Thyroid gland (tissue), 4 donors: Measurements from ENCODE around the gene DNAH10. TPM values are rescaled to one million over a fixed set of nuclear protein-coding genes. Genes with fewer than 3 reads are reported as not detected.

ENCODE experiments used
- DNase-seq, 2 donors: peaks; one replicate each; pipeline ENCODE4 v3.0.0-alpha.2; 2019
- H3K27ac ChIP-seq, 3 donors: fragments of 200-600 bp; sonication (generic); 1 replicate in 2 of 3; 2 replicates in 1 of 3; pipeline ENCODE4 v1.5.1; 2016 to 2019; ENCODE audit warnings: mild to moderate bottlenecking in 1 of 3, moderate library complexity in 1 of 3
- H3K27me3 ChIP-seq: fragments of 200-600 bp; sonication (generic); one replicate; pipeline ENCODE4 v1.5.1; 2019
- H3K36me3 ChIP-seq, 2 donors: fragments of 200-600 bp; sonication (generic); one replicate each; pipeline ENCODE4 v1.5.1; 2016 to 2019
- H3K4me1 ChIP-seq, 2 donors: fragments of 200-600 bp; sonication (generic); one replicate each; pipeline ENCODE4 v1.5.1; 2017 to 2019
- H3K4me3 ChIP-seq, 3 donors: fragments of 200-600 bp; sonication (generic); replicated peaks in 1 of 3; 1 replicate in 2 of 3; 2 replicates in 1 of 3; pipeline ENCODE4 v1.5.1; 2016; ENCODE audit warnings: mild to moderate bottlenecking in 1 of 3
- H3K9me3 ChIP-seq: fragments of 200-600 bp; sonication (generic); one replicate; pipeline ENCODE4 v1.5.1; 2017
- POLR2A ChIP-seq, 2 donors: fragments of 450-650 bp; IDR thresholded peaks; one replicate each; pipeline ENCODE4 v1.6.1; 2017; ENCODE audit warnings: antibody characterized with exemption in 2 of 2, mild to moderate bottlenecking in 2 of 2, moderate library complexity in 1 of 2
- WGBS, 2 donors: methylation state at CpG; one replicate each; pipeline ENCODE4 v1.1.5; 2017; 5-methylcytosine and 5-hydroxymethylcytosine counted together
- intact Hi-C: fragments of 100-400 bp; cut with DNase I; formaldehyde crosslinking; loops from one replicate; pipeline ENCODE4 v1.15.1; 2023
- total RNA-seq, 4 donors: library from RNA; depleted of rRNA; stranded (reverse); fragments of >200 nt; gene quantifications; one replicate each; pipeline ENCODE4 v1.2.3, GENCODE V29; 2016
- TF ChIP-seq, protein P1 (sequence below), 6 experiments: fragments of 200-600 bp in 3 of 6; fragments of 450-650 bp in 3 of 6; sonication (generic) in 3 of 6; IDR thresholded peaks; one replicate each; pipeline ENCODE4 v1.5.1; 2016 to 2019; ENCODE audit warnings: antibody characterized with exemption in 6 of 6, mild to moderate bottlenecking in 2 of 6, inconsistent platforms in 1 of 6, moderate library complexity in 1 of 6

The DNAH10 gene
- total RNA-seq, 4 donors from 2014 or later, result 0.10 to 0.33 (median 0.27) TPM; not detected in 1

DNA sequence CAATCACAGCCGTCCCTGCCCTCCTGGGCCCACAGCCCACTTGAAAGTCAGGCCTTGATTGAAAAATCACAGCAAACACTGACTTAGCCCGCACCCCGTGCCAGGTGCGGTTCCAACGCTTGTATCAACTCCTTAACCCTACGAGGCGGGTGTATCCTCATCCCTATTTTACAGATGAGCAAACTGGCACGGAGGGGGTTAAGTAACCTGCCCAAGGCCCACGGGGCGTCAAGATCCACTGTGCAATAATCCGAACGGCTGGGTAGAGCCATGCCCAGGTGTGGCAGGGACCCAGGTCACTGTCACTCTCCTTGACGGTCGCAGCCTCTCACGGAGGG is 583 bp downstream of the DNAH10 start:
- intact Hi-C loops, result no loop called here
- peak overlapping the region in 1 of 3 donors; percentile 23 for H3K4me3 ChIP-seq
- no peak overlapping the region for H3K27ac ChIP-seq
- H3K36me3 ChIP-seq, result no peaks in the 10 kb centered on the region
- DNase-seq, result no peak
- no peaks in the 10 kb centered on the region for H3K9me3 ChIP-seq
- H3K27me3 ChIP-seq, result no peaks in the 10 kb centered on the region
- peaks cover 8 to 18% of the 10 kb centered on the region in 2 donors for H3K4me1 ChIP-seq
- TF ChIP-seq, protein P1, sequence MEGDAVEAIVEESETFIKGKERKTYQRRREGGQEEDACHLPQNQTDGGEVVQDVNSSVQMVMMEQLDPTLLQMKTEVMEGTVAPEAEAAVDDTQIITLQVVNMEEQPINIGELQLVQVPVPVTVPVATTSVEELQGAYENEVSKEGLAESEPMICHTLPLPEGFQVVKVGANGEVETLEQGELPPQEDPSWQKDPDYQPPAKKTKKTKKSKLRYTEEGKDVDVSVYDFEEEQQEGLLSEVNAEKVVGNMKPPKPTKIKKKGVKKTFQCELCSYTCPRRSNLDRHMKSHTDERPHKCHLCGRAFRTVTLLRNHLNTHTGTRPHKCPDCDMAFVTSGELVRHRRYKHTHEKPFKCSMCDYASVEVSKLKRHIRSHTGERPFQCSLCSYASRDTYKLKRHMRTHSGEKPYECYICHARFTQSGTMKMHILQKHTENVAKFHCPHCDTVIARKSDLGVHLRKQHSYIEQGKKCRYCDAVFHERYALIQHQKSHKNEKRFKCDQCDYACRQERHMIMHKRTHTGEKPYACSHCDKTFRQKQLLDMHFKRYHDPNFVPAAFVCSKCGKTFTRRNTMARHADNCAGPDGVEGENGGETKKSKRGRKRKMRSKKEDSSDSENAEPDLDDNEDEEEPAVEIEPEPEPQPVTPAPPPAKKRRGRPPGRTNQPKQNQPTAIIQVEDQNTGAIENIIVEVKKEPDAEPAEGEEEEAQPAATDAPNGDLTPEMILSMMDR (IDR thresholded peaks at IDR 0.05), result no peak
- no peak for TF ChIP-seq POLR2A (IDR thresholded peaks at IDR 0.05)
- 16 to 22% methylated on average over 11 to 14 of the region's 15 CpGs for WGBS, 2 donors

DNA sequence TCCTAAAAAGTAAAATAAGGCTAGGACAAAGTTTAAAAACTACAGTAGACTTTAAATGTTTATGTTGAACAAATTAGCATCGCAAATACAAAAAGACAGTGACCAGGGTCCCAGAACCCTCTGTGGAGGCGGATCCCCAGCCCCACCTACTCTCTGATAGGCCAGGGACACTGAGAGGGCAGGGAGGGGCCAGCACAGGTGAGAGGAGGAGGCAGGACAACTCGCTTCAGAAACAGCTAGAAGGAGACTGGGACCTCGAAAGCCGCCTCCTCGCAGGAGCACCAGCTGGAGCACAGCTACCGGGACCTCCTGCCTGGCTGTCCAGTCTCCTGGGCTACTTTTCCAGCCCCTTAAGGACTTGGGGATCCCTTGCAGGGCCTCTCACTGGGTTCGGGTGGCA is 992 bp downstream of the DNAH10 start:
- peak; percentile 21 to 35 for DNase-seq
- intact Hi-C loops, result no loop called here
- TF ChIP-seq, protein P1 (IDR thresholded peaks at IDR 0.05), result no peak
- no peak for TF ChIP-seq POLR2A (IDR thresholded peaks at IDR 0.05)
- Histone ChIP-seq H3K4me3 (no peak overlapping the region), H3K9me3 (no peaks in the 10 kb centered on the region), H3K36me3 (no peaks in the 10 kb centered on the region), H3K4me1 (peaks cover 8 to 18% of the 10 kb centered on the region in 2 donors), H3K27ac (no peak overlapping the region), H3K27me3 (no peaks in the 10 kb centered on the region)
- WGBS, 2 donors, result 40 to 50% methylated on average over 8 of the region's 8 CpGs

DNA sequence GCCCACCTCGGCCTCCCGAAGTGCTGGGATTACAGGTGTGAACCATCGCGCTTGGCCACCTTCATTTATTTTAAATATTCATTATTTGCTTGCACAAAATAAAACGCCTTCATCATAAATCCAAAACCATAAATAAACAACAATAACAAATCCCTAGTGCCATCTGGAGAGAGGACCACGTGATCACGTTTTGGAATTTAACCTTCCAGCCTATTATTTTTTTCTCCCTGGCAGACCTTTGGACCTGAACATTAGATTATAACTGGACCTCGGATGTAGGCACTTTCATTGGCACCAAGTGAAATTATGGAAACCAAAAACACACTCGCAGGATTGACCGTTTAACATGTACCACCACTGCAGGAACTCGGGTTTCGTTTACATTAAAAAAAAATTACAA is 2.0 kb downstream of the DNAH10 start:
- TF ChIP-seq, protein P1 (IDR thresholded peaks at IDR 0.05), result no peak
- no peak for TF ChIP-seq POLR2A (IDR thresholded peaks at IDR 0.05)
- WGBS, 2 donors, result 86 to 90% methylated on average over 12 of the region's 12 CpGs
- Histone ChIP-seq H3K36me3 (no peaks in the 10 kb centered on the region), H3K27me3 (no peaks in the 10 kb centered on the region), H3K27ac (no peak overlapping the region), H3K4me3 (no peak overlapping the region), H3K9me3 (no peaks in the 10 kb centered on the region), H3K4me1 (peaks cover 8 to 18% of the 10 kb centered on the region in 2 donors)
- intact Hi-C loops, result no loop called here
- DNase-seq, result no peak

DNA sequence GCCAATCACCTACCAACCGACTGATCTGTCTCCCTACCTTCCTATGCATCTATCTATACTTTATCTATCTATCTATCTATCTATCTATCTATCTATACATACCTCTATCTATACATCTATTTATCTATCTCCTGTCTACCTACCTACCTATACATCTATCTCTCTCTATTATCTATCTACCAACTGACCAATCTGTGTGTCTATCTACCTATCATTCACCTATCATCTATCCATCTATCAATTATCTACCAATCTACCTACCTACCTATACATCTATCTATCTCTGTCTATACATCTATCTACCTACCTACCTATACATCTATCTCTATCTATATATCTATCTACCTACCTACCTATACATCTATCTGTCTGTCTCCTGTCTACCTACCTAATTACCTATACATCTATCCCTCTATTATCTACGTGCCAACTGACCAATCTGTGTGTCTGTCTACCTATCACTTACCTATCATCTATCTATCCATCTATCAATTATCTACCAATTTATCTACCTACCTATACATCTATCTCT is 3.5 kb downstream of the DNAH10 start:
- no peak overlapping the region for H3K4me3 ChIP-seq
- no peak overlapping the region for H3K27ac ChIP-seq
- no peaks in the 10 kb centered on the region for H3K27me3 ChIP-seq
- no peaks in the 10 kb centered on the region for H3K9me3 ChIP-seq
- 62 to 85% methylated on average over 2 of the region's 2 CpGs for WGBS, 2 donors
- no peak for DNase-seq
- intact Hi-C loops, result no loop called here
- H3K4me1 ChIP-seq, result peaks cover 8 to 18% of the 10 kb centered on the region in 2 donors
- no peaks in the 10 kb centered on the region for H3K36me3 ChIP-seq
- TF ChIP-seq, protein P1 (IDR thresholded peaks at IDR 0.05), result no peak
- no peak for TF ChIP-seq POLR2A (IDR thresholded peaks at IDR 0.05)

DNA sequence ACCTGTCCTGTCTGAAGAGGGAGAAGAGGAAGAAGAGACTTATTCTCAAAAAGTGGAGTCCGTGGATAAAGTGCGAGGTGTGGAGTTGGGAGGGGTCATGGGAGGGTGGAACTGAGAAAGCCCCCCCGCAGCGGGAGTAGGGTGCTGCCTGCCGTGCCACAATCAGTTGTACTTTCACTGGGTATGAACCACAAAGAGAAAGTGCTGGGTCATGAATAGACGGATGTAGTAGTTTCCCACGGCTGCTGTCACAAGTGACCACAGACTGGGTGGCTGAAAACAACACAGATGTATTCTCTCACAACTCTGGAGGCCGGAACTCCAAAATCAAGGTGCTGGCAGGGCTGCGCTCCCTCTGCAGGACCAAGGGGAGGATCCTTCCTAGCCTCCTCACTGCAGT is 5.5 kb downstream of the DNAH10 start:
- intact Hi-C loops, result no loop called here

More for the DNA sequence above, 5.5 kb downstream of the DNAH10 start:
- WGBS, 2 donors, result 80 to 84% methylated on average over 9 of the region's 9 CpGs
- no peak overlapping the region for H3K27ac ChIP-seq
- DNase-seq, result no peak
- no peak for TF ChIP-seq POLR2A (IDR thresholded peaks at IDR 0.05)
- TF ChIP-seq, protein P1 (IDR thresholded peaks at IDR 0.05), result no peak
- peaks cover 4 to 6% of the 10 kb centered on the region in 2 donors for H3K4me1 ChIP-seq
- H3K36me3 ChIP-seq, result no peaks in the 10 kb centered on the region
- H3K9me3 ChIP-seq, result no peaks in the 10 kb centered on the region
- no peaks in the 10 kb centered on the region for H3K27me3 ChIP-seq
- no peak overlapping the region for H3K4me3 ChIP-seq
